ENCODE results near the gene PITPNM3.

PITPNM3 gene

DNA sequence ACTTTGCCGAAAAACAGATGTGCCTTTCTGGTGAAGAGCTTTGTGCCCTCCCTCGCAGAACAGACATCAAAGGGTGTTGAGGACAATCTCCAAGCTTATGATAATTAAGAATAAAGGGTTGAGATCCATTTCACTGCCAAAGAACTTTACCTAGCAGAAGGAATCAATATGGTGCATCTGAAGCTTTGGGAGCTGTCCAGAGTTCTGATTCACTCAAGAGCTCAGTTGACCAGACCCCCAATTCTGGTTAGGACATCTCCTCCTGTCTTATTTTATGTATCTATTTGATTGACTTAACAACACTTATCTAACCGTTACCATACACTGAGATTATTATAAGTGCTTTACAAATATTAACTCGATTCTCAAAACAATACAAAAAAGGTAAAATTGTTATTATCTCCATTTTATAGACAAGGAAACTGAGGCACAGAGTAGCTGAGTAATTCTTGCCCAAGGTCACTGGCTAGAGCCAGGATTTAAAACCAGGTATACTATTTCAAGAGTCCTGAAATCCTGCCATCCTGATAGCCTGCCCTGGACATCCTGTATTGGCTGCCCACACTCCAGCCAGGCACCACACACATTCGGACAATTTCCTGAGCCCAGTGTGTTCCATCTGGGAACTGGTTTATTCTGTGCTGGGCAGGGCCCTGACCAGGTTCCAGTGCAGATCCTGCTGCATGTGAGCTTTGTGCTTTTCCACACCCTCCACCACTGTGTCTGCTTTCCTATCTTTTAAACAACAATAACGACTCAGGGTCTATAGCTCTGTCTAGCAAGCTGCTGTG, 29.8 kb downstream of the PITPNM3 start:
- peak; percentile 35 for DNase-seq (ENCODE audit: low read depth)

DNA sequence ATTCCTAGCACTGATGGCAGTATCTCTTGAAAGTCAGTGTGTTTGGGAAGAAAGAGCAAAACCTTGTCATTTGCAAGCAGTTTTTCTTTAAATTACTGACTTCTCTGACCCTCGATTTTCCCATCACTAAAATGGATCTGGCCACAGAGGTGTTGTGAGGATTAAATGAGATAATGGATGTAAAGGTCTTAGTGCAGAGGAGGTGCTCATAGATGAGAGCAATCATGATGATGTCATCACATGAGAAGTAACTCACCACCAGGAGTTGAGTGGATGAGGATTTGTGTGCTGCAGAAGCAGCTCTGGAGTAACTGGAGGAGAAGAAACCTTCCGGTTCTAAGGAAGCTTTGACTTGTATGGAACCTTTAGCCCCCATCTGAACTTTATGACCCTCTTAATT, 30.6 kb downstream of the PITPNM3 start:
- DNase-seq (ENCODE audit: low read depth): no peak

- no peak for DNase-seq (ENCODE audit: low read depth)
These were observed 31.2 kb downstream of the PITPNM3 start for GRCh38 chr17:6525141-6525540.

GRCh38 chr17:6524520-6524919, 31.8 kb downstream of the PITPNM3 start:
- no peak for DNase-seq (ENCODE audit: low read depth)

DNA sequence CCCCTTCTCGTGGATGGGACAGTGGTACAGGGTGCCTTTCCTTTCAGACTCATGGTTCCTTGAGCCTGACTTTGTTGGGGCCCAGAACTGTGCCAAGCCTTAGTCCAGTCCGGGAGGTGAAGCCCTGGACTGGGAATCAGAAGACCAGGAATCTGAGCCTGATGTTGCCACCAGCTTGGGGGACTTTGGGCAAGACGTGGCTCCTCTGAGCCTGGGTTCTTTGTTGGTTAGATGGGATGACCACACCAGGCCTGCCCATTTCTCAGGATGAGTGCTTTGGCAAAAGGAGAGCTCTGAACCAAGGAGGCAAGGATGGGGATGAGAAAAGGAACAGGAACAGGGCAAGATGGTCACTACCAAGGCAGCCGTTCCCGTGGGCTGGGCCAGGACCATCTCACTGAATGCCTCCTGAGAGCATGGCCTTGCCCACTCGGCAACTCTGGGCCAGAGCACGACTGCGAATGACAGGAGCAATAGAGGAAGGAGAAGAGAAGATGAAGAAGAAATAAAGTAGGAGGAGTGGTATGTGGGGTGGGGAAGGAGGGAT, 32.5 kb downstream of the PITPNM3 start:
- no peak for DNase-seq (ENCODE audit: low read depth)

GRCh38 chr17:6523330-6523729, 33.0 kb downstream of the PITPNM3 start:
- peak; percentile 24 for DNase-seq (ENCODE audit: low read depth)

GRCh38 chr17:6521586-6521985, 34.8 kb downstream of the PITPNM3 start:
- DNase-seq (ENCODE audit: low read depth): no peak

DNA sequence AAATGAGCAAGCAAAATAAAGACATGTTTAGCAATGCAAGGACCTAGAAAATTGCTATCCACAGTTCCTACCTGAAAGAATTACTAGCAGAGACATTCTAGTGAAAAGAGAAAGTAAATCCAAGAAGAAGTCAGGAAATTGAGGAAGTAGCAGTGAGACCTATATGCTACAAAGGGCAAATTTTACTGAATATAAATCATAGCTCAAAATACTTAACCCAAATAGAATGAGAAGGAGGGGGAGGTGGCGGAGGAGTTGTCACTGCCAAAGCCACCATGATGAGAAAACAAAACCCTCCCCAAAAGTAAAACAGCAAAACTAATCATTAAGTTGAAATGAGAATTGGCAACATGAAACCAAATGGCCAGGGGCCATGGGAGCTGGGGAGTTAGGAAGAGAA, 39.3 kb downstream of the PITPNM3 start:
- DNase-seq (ENCODE audit: low read depth): no peak

DNA sequence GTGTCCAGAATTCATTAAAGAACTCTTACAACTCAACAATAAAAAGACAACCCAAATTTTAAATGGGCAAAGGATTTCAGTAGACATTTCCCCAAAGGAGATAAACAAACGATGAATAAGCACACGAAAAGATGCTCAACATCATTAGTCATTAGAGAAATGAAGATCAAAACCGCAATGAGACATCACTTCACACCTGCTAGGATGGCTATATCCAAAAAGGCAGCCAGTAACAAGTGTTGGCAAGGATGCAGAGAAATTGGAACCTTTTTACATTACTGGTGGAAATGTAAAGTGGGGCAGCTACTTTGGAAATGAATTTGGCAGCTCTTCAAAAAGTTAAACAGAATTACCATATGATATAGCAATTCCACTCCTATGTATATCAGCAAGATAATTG, 42.0 kb downstream of the PITPNM3 start:
- no peak for DNase-seq (ENCODE audit: low read depth)

DNA sequence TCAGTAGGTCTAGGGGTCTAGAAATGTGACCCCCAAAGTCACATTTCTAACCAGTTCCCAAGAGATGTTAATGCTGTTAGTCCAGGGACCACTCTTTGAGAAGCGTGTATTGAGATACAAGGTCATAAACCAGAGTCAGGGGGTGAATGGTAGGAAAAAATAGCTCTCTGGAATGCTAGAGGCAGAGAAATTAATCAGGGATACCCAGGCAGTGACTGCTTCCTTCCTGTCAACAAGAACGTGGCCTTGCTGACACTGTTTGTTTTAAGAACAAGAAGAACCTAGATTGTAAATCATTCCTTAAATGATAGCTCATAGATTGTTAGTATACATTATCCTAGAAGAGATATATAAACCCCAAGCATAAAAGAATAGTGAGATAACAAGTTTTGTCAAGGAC, 43.8 kb downstream of the PITPNM3 start:
- no peak for DNase-seq (ENCODE audit: low read depth)

DNA sequence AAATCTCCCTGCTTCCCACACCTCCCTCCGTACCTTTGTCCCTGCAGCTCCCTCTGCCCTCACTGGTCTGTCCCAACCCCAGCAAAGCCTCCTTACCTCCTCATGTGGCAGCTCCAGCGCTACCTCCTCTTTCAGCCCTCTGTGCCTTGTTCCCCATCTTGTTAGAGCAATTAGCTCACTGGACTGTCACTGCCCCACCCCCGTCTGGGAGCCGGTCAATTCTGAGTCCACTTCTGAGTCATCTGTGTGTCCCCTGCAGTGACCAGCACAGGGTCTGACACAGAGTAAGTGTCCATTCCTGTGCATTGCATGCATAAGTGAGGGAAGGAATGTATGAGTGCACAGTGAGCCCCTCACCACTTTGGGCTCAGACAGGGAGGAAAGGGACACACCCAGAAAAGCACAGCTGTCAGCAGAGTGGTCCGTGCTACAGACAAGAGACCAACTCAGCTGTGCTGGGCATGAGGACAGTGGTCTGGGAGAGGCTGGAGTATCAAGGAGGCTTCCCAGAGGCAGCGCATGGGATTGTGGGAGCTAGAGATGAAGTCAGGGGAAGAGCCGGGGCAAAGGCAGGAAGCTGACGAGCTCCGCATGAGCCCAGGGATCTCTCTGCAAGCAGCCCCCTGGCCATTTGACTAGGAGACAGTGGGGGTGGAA, 45.9 kb downstream of the PITPNM3 start:
- peak; percentile 60 for DNase-seq (ENCODE audit: low read depth)

GRCh38 chr17:6509921-6510320, 46.4 kb downstream of the PITPNM3 start:
- DNase-seq (ENCODE audit: low read depth): no peak

DNA sequence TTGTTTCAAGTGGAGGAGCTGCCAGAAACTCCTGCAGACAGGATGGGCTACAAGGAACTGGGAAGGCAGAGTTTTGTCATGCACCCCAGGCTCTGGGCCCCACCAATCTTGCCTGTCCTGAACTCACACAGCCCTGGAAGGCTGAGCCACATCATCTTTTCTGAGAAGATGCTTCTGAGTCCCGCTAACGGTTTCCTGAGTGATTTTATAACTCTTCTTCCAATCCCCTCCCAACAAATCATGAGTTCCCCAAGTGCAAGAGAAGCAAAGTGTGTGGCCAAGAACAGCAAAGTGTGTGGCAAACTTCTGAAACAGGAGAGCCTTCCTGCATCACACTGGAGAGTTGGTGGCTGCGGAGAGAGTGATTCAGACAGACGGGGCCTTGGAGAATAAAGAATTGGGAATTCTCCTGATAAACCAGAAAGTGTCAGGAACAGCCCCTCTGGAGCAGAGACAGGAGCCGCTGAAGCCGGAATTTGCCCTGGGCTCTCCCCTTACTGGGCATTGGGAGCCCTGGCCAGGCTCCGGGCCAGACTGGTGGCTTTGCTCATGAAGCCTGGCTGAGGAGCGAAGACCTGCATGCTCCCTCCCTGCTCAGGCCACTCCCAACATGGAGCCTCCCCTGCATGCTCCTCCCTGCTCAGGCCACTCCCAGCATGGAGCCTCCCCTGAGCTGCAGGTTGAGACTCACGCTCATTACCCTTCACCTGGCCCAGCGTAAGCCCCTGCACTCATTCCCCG, 47.2 kb downstream of the PITPNM3 start:
- no peak for DNase-seq (ENCODE audit: low read depth)

DNA sequence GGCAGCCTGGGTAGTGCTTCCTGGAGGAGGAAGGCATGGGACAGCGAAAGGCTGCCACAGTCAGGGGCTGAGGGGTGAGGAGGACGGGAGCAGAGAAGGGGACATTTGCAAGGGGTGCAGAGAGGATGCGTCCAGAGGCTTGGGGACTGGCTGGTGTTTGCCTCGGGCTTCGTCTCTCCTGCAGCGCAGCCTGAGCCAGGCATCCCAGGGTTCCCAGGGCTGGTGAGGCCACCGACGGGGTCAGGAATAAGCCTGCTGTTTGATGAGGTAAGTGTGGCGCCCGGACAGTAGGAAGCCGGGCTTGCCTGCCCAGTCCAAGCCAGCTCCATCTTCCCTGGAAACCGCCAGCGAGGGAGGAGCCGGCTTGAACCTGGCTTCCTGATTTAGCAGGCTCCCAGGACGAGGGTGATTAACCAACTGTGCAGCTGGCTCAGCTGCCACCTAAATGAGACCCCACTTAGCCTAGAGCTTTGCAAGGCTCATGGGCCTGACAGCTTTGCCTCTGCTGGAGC, 47.8 kb downstream of the PITPNM3 start:
- DNase-seq (ENCODE audit: low read depth): no peak

- DNase-seq (ENCODE audit: low read depth): no peak
These were observed 48.3 kb downstream of the PITPNM3 start for GRCh38 chr17:6508016-6508415.

- peak; percentile 90 for DNase-seq (ENCODE audit: low read depth)
These were observed 48.8 kb downstream of the PITPNM3 start for GRCh38 chr17:6507535-6507934.

DNA sequence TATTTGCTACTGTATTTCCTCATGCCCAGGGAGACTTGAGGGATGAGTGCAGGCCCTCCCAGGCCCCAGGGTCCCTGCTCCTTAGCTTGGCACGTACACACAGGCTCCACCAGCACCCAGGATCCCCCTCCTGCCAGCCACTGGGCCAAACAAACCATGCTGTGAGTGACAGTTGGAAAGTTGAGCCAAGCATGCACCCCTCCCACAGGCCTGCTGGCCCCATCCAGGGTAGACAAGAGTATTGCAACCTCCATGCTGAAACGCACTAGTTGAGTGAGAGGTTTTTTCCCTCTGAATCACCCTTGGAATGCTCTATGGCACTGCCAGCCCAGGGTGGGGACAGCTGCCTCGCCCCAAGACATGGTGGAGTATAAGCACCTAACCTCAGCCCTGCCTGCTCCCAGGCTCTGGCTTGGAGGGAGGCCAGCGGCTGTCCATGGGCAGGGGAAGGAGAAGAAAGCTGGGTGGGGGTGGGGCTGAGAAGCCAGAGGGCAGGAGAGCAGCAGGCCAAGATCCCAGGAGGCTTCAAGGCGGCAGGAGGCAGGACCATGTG, 49.6 kb downstream of the PITPNM3 start:
- DNase-seq (ENCODE audit: low read depth): peak; percentile 67

GRCh38 chr17:6505425-6506142, 50.8 kb downstream of the PITPNM3 start:
- peak; percentile 64 for DNase-seq (ENCODE audit: low read depth)

GRCh38 chr17:6503641-6504195, 52.6 kb downstream of the PITPNM3 start:
- no peak for DNase-seq (ENCODE audit: low read depth)

DNA sequence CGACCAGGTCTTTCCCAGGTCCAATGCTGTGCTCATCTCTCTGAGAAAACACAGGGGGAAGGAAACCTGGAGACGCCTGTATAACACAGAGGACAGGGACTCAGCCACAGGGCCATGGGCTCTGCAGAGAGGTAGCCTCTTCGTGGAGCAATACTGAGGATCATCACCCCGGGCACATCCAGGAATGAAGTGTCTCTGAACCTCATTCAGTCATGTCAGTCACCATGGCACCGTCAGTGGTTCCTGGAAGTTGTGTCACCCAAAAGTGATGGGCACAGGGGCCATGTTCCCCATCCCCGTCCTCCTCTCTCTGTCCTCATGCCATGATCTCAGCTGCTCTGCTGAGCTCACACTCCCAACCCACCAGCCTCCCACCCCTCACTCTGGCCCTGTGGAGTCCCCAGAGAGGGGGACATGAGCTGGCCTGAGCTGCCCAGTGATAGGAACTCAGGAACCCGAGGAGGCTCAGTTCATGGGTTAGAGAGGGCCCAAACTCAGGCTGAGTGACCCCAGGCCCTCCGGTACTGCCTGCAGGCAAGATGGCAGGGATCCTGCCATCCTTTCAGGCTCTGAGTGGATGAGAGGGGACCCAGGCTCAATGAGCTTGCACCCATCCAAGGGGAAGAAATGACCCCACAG, 53.4 kb downstream of the PITPNM3 start:
- DNase-seq (ENCODE audit: low read depth): no peak

DNA sequence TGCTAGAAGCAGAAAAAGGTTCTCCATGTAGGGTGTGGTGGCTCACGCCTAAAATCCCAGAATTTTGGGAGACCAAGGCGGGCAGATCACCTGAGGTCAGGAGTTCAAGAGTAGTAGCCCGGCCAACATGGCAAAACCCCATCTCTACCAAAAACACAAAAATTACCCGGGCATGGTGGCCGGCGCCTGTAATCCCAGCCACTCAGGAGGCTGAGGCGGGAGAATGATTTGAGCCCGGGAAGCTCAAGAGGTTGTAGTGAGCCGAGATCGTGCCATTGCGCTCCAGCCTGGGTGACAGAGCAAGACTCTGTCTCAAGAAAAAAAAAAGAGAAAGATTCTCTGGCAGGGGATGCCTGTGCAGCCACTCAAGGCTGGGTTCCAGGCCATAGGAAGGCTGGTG, 54.2 kb downstream of the PITPNM3 start:
- no peak for DNase-seq (ENCODE audit: low read depth)

All from EH (cell line).